Activated naive CD4-positive, alpha-beta T cell treated with anti-CD3 and anti-CD28 coated beads for 36 hours (primary cell): Measurements from ENCODE around the gene ISG15. TPM values are rescaled to one million over a fixed set of nuclear protein-coding genes. Genes with fewer than 3 reads are reported as not detected.

Experiments
- CTCF ChIA-PET: fragments of 350-600 bp; sonication (Branson Sonifier 250); formaldehyde crosslinking; loops from one replicate; lab custom pipeline; 2021; ENCODE audit warnings: antibody characterized with exemption; lab: Charles Lee
- DNase-seq: peaks from one replicate; pipeline ENCODE4 v3.0.0-alpha.2; 2020
- H3K27ac Mint-ChIP-seq: one replicate; pipeline ENCODE4 v1.8.0; 2021; ENCODE audit warnings: mild to moderate bottlenecking, mixed read lengths
- H3K27me3 Mint-ChIP-seq: one replicate; pipeline ENCODE4 v1.8.0; 2021; ENCODE audit warnings: low read depth, mixed read lengths
- H3K36me3 Mint-ChIP-seq: one replicate; pipeline ENCODE4 v1.8.0; 2021; ENCODE audit warnings: low read depth, mixed read lengths
- H3K4me1 Mint-ChIP-seq: one replicate; pipeline ENCODE4 v1.8.0; 2021; ENCODE audit warnings: low read depth, mixed read lengths
- H3K4me3 Mint-ChIP-seq: one replicate; pipeline ENCODE4 v1.8.0; 2021; ENCODE audit warnings: mild to moderate bottlenecking, moderate library complexity, mixed read lengths
- H3K9me3 Mint-ChIP-seq: one replicate; pipeline ENCODE4 v1.8.0; 2021; ENCODE audit warnings: mixed read lengths
- intact Hi-C: fragments of 100-400 bp; cut with micrococcal nuclease; formaldehyde crosslinking; loops from one replicate; pipeline ENCODE4 v1.15.1; 2023
- total RNA-seq, 2 experiments: library from RNA; stranded (reverse); gene quantifications; one replicate each; pipeline ENCODE4 v1.2.3, GENCODE V29; 2021

The ISG15 gene
- 100 to 1,000 TPM; 143 to 147 TPM for total RNA-seq

DNA sequence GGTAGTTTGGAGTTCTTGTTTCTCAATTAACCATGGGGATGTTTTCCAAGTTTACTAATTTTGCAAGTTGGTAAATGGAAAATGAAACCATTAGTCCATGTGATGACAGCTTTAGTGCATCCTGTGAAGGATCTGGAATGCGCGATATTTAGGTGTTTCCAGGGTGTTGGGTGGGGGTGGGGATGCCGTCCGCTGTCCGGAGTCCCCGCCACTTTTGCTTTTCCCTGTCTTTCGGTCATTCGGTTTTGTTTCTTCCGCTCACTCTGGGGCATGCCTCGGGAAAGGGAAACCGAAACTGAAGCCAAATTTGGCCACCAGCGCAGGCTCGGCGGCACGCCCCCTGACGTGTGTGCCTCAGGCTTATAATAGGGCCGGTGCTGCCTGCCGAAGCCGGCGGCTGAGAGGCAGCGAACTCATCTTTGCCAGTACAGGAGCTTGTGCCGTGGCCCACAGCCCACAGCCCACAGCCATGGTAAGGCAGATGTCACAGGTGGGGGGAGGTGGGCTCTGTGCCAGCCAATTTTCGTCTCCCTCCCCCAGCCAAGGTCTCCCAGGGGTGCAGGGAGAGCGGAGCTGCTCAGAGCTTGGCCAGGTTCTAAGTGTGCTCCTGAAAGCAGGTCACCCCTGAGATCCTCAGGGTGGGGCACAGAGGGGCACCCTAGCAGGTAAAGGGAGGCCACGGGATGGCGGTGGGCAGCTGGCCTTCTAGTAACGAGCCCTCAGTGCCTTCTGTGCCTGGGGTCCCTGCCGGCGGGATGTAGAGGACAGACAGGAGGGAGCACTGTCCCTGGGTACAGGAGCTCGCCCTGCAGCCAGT, at the start of gene ISG15:
TSS of gene ISG15 (plus strand) at position 393 of the 817 bp plus-strand sequence. CDS start at position 470, 77 bp downstream.
- intact Hi-C loops = loop anchor here (1.0 to 2.0 kb wide), 4 partner anchors 13 to 51 kb away; partner anchors contain the start of gene HES4
- H3K27me3 Mint-ChIP-seq = peaks cover 4% of the 10 kb centered on the region
- CTCF ChIA-PET = interaction anchor here (0.7 to 3.5 kb wide), 6 partner anchors 11 to 51 kb away, joined by 3 to 19 read pairs (median 7); no protein-coding TSS in a partner anchor
- H3K4me1 Mint-ChIP-seq = peaks cover 29% of the 10 kb centered on the region
- peak; percentile 92 for DNase-seq
- peak within 1 kb of the TSS; percentile 86 for H3K27ac Mint-ChIP-seq
- peaks cover 6% of the 10 kb centered on the region for H3K36me3 Mint-ChIP-seq
- H3K9me3 Mint-ChIP-seq = no peaks in the 10 kb centered on the region
- H3K4me3 Mint-ChIP-seq = peak within 1 kb of the TSS; percentile 94

DNA sequence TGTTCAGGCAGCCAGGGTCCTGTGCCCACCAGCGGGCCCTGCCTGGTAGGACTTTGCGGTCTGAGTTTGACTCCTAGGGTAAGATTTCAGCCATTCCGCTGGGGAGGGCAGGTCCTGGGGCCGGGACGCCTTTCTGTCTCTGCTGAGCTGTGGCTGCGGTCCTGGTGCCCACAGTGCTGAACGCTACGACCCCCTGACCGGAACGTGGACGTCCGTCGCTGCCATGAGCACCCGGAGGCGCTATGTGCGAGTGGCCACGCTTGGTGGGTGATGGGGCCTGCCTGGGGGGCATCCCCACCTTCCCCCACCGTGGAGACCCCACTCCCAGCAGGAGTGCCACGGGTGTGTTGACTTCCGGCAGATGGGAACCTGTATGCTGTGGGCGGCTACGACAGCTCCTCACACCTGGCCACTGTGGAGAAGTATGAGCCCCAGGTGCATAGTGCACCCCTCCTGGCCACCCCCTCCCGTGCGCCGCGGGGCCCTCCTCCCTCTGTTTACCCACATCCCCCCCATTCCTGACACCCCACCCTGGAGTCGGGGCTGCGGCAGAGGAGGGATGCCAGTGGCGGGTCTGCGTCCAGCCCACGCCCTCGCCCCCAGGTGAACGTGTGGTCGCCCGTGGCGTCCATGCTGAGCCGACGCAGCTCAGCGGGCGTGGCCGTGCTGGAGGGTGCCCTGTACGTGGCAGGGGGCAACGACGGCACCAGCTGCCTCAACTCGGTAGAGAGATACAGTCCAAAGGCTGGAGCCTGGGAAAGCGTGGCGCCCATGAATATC, 49.4 kb upstream of the ISG15 start:
- Mint-ChIP-seq H3K9me3 (no peaks in the 10 kb centered on the region), H3K4me1 (peaks cover 16% of the 10 kb centered on the region), H3K36me3 (peaks cover 4% of the 10 kb centered on the region), H3K27ac (no peak overlapping the region), H3K27me3 (peaks cover 2% of the 10 kb centered on the region), H3K4me3 (no peak overlapping the region)
- CTCF ChIA-PET = no interaction called here
- intact Hi-C loops = no loop called here
- DNase-seq = no peak

- no peak overlapping the region for H3K27ac Mint-ChIP-seq
- intact Hi-C loops = no loop called here
- DNase-seq = no peak
- H3K27me3 Mint-ChIP-seq = peaks cover 6% of the 10 kb centered on the region
- peaks cover 13% of the 10 kb centered on the region for H3K4me1 Mint-ChIP-seq
- CTCF ChIA-PET = interaction anchor here (0.6 kb wide), 1 partner anchor 20 kb away, joined by 3 read pairs; no protein-coding TSS in a partner anchor
- H3K9me3 Mint-ChIP-seq = no peaks in the 10 kb centered on the region
- no peak overlapping the region for H3K4me3 Mint-ChIP-seq
- H3K36me3 Mint-ChIP-seq = peaks cover 4% of the 10 kb centered on the region
Measured at GRCh38 chr1:964691-965525, 48.4 kb upstream of the ISG15 start.

- H3K27ac Mint-ChIP-seq = no peak overlapping the region
Measured at GRCh38 chr1:965526-966134, 47.7 kb upstream of the ISG15 start.

DNA sequence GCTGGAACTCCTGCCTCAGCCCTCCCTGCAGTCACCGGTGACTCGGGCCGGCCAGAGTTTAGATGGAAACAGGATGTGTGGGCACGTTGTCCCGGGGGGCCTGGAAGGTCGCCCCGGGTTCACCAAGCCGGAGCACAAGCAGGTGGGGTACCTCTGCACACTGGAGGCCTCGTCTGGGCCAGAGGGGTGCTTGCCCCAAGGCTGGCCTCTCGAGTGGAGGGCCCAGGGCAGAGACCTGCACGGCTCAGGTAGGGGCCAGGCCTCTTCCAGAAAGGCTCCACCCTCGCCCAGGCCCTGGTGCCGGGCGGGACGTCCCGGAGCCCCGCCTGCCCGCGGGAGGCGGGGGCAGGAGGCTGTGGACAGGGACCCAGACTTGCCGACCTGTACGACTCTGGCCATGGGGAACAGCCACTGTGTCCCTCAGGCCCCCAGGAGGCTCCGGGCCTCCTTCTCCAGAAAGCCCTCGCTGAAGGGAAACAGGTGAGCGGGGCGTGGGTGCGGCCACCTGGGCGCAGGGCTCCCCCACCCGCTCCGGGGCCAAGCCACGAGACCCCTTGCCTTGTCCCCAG, 47.1 kb upstream of the ISG15 start, which contains the start of gene PLEKHN1:
TSS of gene PLEKHN1 (plus strand) at position 348 of the 569 bp plus-strand sequence. CDS start at position 398, 50 bp downstream.
- DNase-seq = peak; percentile 42
- Mint-ChIP-seq H3K4me1 (peaks cover 13% of the 10 kb centered on the region), H3K36me3 (peaks cover 4% of the 10 kb centered on the region), H3K9me3 (no peaks in the 10 kb centered on the region), H3K27ac (peak within 1 kb of the TSS; percentile 59), H3K4me3 (peak within 1 kb of the TSS; percentile 77), H3K27me3 (peaks cover 6% of the 10 kb centered on the region)
- CTCF ChIA-PET = interaction anchor here (0.6 to 1.3 kb wide), 3 partner anchors 18 to 160 kb away, joined by 3 to 4 read pairs (median 4); no protein-coding TSS in a partner anchor
- intact Hi-C loops = no loop called here

More at GRCh38 chr1:965526-966134, 47.7 kb upstream of the ISG15 start:
- Mint-ChIP-seq H3K9me3 (no peaks in the 10 kb centered on the region), H3K4me3 (peak overlapping the region; percentile 6), H3K4me1 (peaks cover 13% of the 10 kb centered on the region), H3K36me3 (peaks cover 4% of the 10 kb centered on the region), H3K27me3 (peaks cover 6% of the 10 kb centered on the region)
- intact Hi-C loops = no loop called here
- CTCF ChIA-PET = interaction anchor here (0.6 kb wide), 1 partner anchor 20 kb away, joined by 3 read pairs; no protein-coding TSS in a partner anchor
- no peak for DNase-seq

DNA sequence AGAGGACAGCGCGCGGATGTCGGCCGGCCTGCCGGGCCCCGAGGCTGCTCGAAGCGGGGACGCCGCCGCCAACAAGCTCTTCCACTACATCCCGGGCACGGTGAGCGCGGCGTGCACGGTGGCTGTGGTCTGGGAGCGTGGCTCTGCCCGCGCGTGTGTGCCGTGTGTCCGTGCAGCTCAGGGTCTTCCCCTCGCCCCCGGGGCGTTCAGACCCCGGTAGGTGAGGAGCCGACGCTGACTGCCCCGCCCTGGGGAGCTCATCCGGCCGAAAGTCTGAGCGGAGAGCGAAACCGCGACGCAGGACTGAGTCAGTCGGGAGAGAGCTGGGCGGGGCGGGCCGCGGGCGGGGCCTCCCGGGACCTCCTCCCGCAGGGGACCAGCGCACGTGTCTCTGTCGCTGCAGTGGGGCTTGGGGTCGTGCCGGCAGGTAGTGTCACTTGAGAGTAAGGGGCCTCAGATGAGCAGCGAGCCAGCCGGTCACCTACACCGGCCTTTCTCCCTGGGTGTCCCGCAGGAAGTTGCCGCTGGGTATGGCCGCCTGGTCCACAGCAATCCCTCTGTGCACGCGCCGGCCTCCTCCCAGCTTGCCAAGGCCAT, 46.5 kb upstream of the ISG15 start:
- intact Hi-C loops = loop anchor here (1.0 kb wide), 1 partner anchor 8 kb away; the partner anchor contains the start of gene NOC2L
- peak; percentile 87 for DNase-seq
- Mint-ChIP-seq H3K4me1 (peaks cover 13% of the 10 kb centered on the region), H3K4me3 (peak overlapping the region; percentile 77), H3K9me3 (no peaks in the 10 kb centered on the region), H3K36me3 (peaks cover 4% of the 10 kb centered on the region), H3K27me3 (peaks cover 9% of the 10 kb centered on the region), H3K27ac (peak overlapping the region; percentile 59)
- CTCF ChIA-PET = interaction anchor here (0.6 to 1.3 kb wide), 4 partner anchors 9 to 160 kb away, joined by 3 to 4 read pairs (median 4); no protein-coding TSS in a partner anchor

DNA sequence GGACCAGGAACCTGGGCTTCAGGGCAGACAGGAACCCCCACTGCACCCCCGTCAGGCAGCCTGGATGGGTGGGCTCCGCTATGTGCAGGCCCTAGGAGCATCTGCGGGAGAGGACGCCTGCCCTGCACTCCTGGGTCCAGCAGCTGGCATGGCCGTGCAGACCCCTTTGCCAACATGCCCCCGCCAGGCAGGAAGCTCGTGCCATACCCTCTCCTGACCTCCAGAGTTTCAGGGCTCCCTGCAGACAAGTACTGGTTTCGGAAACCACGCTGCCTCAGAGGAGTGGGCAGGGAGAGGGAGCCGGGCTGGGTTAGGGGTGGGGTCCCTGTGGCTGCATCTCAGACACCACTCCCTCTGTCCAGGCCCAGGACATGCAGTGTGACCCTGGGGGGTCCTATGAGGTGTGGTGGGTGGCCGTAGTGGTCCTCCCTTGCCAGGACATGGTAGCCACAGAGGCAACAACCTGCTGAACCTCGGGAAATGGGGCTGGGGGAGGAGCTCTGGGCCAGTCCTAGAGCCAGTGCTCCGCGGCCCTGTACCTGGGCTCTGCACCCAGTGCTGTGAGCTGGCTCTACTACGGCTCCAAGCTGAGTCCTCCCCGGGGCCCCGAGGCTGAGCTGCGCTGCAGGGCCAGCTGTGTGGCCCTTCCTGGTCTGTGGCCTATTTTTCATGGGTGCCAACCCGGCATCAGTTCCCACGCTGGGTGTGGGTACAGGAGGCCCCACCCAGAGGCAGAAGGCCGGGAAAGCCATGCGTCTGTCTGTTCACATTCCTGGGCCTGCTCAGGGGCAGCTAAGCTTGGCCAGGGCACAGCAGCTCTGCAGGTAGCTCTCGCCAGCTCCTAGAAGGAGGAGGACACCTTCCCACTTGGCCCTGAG, 45.6 kb upstream of the ISG15 start:
- H3K36me3 Mint-ChIP-seq = peaks cover 1% of the 10 kb centered on the region
- no peaks in the 10 kb centered on the region for H3K9me3 Mint-ChIP-seq
- H3K4me1 Mint-ChIP-seq = peaks cover 10% of the 10 kb centered on the region
- H3K27ac Mint-ChIP-seq = no peak overlapping the region
- no peak for DNase-seq
- CTCF ChIA-PET = interaction anchor here (0.9 to 1.3 kb wide), 3 partner anchors 8 to 62 kb away, joined by 3 to 5 read pairs (median 4); no protein-coding TSS in a partner anchor
- peaks cover 13% of the 10 kb centered on the region for H3K27me3 Mint-ChIP-seq
- no peak overlapping the region for H3K4me3 Mint-ChIP-seq
- intact Hi-C loops = loop anchor here (1.0 kb wide), 1 partner anchor 8 kb away; the partner anchor contains the start of gene NOC2L

- CTCF ChIA-PET = no interaction called here
- Mint-ChIP-seq H3K9me3 (no peaks in the 10 kb centered on the region), H3K27ac (no peak overlapping the region), H3K27me3 (peaks cover 13% of the 10 kb centered on the region), H3K4me3 (no peak overlapping the region), H3K4me1 (peaks cover 10% of the 10 kb centered on the region), H3K36me3 (peaks cover 1% of the 10 kb centered on the region)
- intact Hi-C loops = no loop called here
- DNase-seq = no peak
Measured at GRCh38 chr1:969260-969855, 43.9 kb upstream of the ISG15 start.

DNA sequence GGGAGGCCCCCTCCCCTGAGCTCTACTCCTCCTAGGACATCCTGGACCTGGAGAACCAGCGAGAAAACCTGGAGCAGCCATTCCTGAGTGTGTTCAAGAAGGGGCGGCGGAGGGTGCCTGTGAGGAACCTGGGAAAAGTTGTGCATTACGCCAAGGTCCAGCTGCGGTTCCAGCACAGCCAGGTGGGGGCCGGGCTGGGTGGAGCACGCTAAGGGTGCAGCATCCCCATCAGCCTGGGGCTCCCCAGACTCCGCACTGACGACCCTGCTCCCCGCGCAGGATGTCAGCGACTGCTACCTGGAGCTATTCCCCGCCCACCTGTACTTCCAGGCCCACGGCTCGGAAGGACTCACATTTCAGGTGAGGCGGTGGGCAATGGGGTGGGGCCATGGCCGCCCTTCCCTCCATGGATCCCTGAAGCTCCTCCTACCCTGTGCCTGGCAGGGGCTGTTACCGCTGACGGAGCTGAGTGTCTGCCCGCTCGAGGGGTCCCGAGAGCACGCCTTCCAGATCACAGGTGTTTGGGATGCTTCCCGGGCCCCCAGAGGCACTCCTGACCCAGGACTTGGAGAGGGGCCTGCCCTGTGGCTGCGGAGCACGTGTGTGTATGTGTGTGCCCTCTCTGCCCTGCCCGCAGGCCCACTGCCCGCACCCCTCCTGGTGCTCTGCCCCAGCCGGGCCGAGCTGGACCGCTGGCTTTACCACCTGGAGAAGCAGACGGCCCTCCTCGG, 42.9 kb upstream of the ISG15 start:
- Mint-ChIP-seq H3K36me3 (no peaks in the 10 kb centered on the region), H3K27me3 (peaks cover 17% of the 10 kb centered on the region), H3K27ac (no peak overlapping the region), H3K9me3 (no peaks in the 10 kb centered on the region), H3K4me1 (peaks cover 10% of the 10 kb centered on the region), H3K4me3 (no peak overlapping the region)
- CTCF ChIA-PET = no interaction called here
- no peak for DNase-seq
- intact Hi-C loops = no loop called here
